ENCODE measurements around the gene ADNP2.

Gene ADNP2

GRCh38 chr18:80188643-80189530 is 79.8 kb downstream of the ADNP2 start:
- no peak for DNase-seq (ENCODE audit: low spot score)

DNA sequence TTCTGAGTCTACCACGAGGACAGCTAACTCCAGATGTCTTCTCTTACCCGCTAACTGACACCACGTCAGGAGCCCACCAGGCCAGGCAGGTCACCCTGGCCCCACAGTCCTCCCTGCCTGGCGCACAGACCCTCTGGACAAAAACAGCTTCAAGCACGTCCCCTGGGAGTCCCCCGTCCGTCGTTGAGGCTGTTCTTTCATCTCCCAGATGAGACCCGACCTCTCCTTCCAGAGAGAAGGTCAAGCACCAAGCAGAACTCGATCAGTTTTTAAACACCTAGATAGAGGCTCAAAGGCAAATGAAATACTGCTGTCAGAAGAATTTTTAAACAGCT is 80.4 kb downstream of the ADNP2 start:
- no peak for DNase-seq (ENCODE audit: low spot score)
